HEK293 (cell line): ENCODE results near the gene SCYL1.

ENCODE experiments used
- CTCF ChIA-PET: fragments of 350-600 bp; formaldehyde crosslinking; extraction: SDS; loops from one replicate; lab custom pipeline; 2021; ENCODE audit warnings: antibody characterized with exemption; lab: Yijun Ruan, JAX
- POLR2A ChIA-PET: fragments of 300-600 bp; formaldehyde crosslinking; extraction: SDS; loops from one replicate; lab custom pipeline; 2020; ENCODE audit warnings: antibody characterized with exemption, inconsistent platforms; lab: Yijun Ruan, JAX
- H3K27ac ChIP-seq: fragments of 200-500 bp; sonication (Bioruptor generic); 2 replicates; pipeline ENCODE4 v1.5.1; 2014; ENCODE audit warnings: low read depth, low read length, control low read depth, inconsistent platforms; ENCODE audit errors: extremely low read depth
- H3K36me3 ChIP-seq, 2 experiments: fragments of 200-500 bp in 1 of 2; sonication (Bioruptor generic) in 1 of 2; 1 replicate in 1 of 2; 2 replicates in 1 of 2; pipeline ENCODE4 v1.5.1; 2014 to 2017; ENCODE audit warnings: inconsistent platforms in 2 of 2, low read length in 2 of 2; ENCODE audit not compliant: control insufficient read depth in 2 of 2, insufficient read depth in 1 of 2
- H3K4me1 ChIP-seq: fragments of 200-500 bp; sonication (Bioruptor generic); 2 replicates; pipeline ENCODE4 v1.5.1; 2014; ENCODE audit warnings: mild to moderate bottlenecking, low read length, inconsistent platforms; ENCODE audit not compliant: control insufficient read depth, insufficient read depth
- H3K4me3 ChIP-seq: 2 replicates; pipeline ENCODE4 v1.5.1; 2011; ENCODE audit warnings: low read depth, mild to moderate bottlenecking, control low read depth, low read length, moderate library complexity
- H3K9me3 ChIP-seq: fragments of 200-500 bp; sonication (Bioruptor generic); 2 replicates; pipeline ENCODE4 v1.5.1; 2014; ENCODE audit warnings: low read depth, low read length, inconsistent platforms; ENCODE audit not compliant: control insufficient read depth, insufficient read depth
- EGR2 ChIP-seq: fragments of 450-650 bp; formaldehyde crosslinking; IDR thresholded peaks from 2 replicates; pipeline ENCODE4 v1.5.1; 2016; ENCODE audit warnings: low read depth, missing biosample characterization, missing genetic modification characterization
- HIC1 ChIP-seq: fragments of 450-650 bp; formaldehyde crosslinking; IDR thresholded peaks from 2 replicates; pipeline ENCODE4 v1.5.1; 2016; ENCODE audit warnings: missing biosample characterization, missing genetic modification characterization
- KLF1 ChIP-seq: fragments of 450-650 bp; formaldehyde crosslinking; IDR thresholded peaks from 2 replicates; pipeline ENCODE4 v1.5.1; 2016; ENCODE audit warnings: missing biosample characterization, missing genetic modification characterization
- KLF10 ChIP-seq: fragments of 450-650 bp; IDR thresholded peaks from 2 replicates; pipeline ENCODE4 v1.5.1; 2018; ENCODE audit warnings: missing biosample characterization, mild to moderate bottlenecking, missing genetic modification characterization
- KLF17 ChIP-seq: fragments of 450-650 bp; formaldehyde crosslinking; IDR thresholded peaks from 2 replicates; pipeline ENCODE4 v1.5.1; 2016; ENCODE audit warnings: missing biosample characterization, missing genetic modification characterization
- KLF7 ChIP-seq: fragments of 450-650 bp; formaldehyde crosslinking; IDR thresholded peaks from 2 replicates; pipeline ENCODE4 v1.5.1; 2016; ENCODE audit warnings: missing biosample characterization, missing genetic modification characterization, borderline replicate concordance
- PBX3 ChIP-seq: sonication (generic); formaldehyde crosslinking; IDR thresholded peaks from 2 replicates; pipeline ENCODE4 v1.8.1; 2022; ENCODE audit warnings: mild to moderate bottlenecking, moderate library complexity, missing genetic modification reagents
- SP3 ChIP-seq: fragments of 450-650 bp; formaldehyde crosslinking; IDR thresholded peaks from 2 replicates; pipeline ENCODE4 v1.5.1; 2016; ENCODE audit warnings: missing biosample characterization, missing genetic modification characterization
- ZBTB10 ChIP-seq: fragments of 450-650 bp; formaldehyde crosslinking; IDR thresholded peaks from 2 replicates; pipeline ENCODE4 v1.5.1; 2016; ENCODE audit warnings: missing biosample characterization, missing genetic modification characterization
- ZBTB20 ChIP-seq: fragments of 450-650 bp; formaldehyde crosslinking; IDR thresholded peaks from 2 replicates; pipeline ENCODE4 v1.5.1; 2016; ENCODE audit warnings: missing biosample characterization, missing genetic modification characterization
- ZBTB8A ChIP-seq: fragments of 450-650 bp; formaldehyde crosslinking; IDR thresholded peaks from 2 replicates; pipeline ENCODE4 v1.5.1; 2016; ENCODE audit warnings: missing biosample characterization, missing genetic modification characterization
- ZIC2 ChIP-seq: fragments of 450-650 bp; formaldehyde crosslinking; IDR thresholded peaks from 2 replicates; pipeline ENCODE4 v1.5.1; 2016; ENCODE audit warnings: missing biosample characterization, missing genetic modification characterization
- ZNF121 ChIP-seq: fragments of 450-650 bp; formaldehyde crosslinking; IDR thresholded peaks from 2 replicates; pipeline ENCODE4 v1.5.1; 2016; ENCODE audit warnings: missing biosample characterization, missing genetic modification characterization
- ZNF223 ChIP-seq: fragments of 450-650 bp; formaldehyde crosslinking; IDR thresholded peaks from 2 replicates; pipeline ENCODE4 v1.5.1; 2016; ENCODE audit warnings: missing biosample characterization, missing genetic modification characterization
- ZNF23 ChIP-seq: fragments of 450-650 bp; formaldehyde crosslinking; IDR thresholded peaks from 2 replicates; pipeline ENCODE4 v1.5.1; 2016; ENCODE audit warnings: missing biosample characterization, missing genetic modification characterization, borderline replicate concordance
- ZNF24 ChIP-seq: fragments of 450-650 bp; formaldehyde crosslinking; IDR thresholded peaks from 2 replicates; pipeline ENCODE4 v1.5.1; 2016; ENCODE audit warnings: missing biosample characterization, missing genetic modification characterization
- ZNF335 ChIP-seq: fragments of 450-650 bp; formaldehyde crosslinking; conservative IDR thresholded peaks from 2 replicates; pipeline ENCODE4 v1.5.1; 2016; ENCODE audit warnings: missing biosample characterization, missing genetic modification characterization
- ZNF341 ChIP-seq: fragments of 450-650 bp; formaldehyde crosslinking; IDR thresholded peaks from 2 replicates; pipeline ENCODE4; 2016; ENCODE audit warnings: low read depth, missing biosample characterization, missing genetic modification characterization
- ZNF366 ChIP-seq: fragments of 450-650 bp; formaldehyde crosslinking; conservative IDR thresholded peaks from 2 replicates; pipeline ENCODE4 v1.5.1; 2016; ENCODE audit warnings: missing biosample characterization, missing genetic modification characterization
- ZNF37A ChIP-seq: fragments of 450-650 bp; IDR thresholded peaks from 2 replicates; pipeline ENCODE4 v1.5.1; 2018; ENCODE audit warnings: missing biosample characterization, missing genetic modification characterization
- ZNF394 ChIP-seq: fragments of 450-650 bp; formaldehyde crosslinking; IDR thresholded peaks from 2 replicates; pipeline ENCODE4 v1.5.1; 2016; ENCODE audit warnings: missing biosample characterization, missing genetic modification characterization, mild to moderate bottlenecking, moderate library complexity, borderline replicate concordance
- ZNF660 ChIP-seq: fragments of 450-650 bp; IDR thresholded peaks from 2 replicates; pipeline ENCODE4 v1.5.1; 2018; ENCODE audit warnings: missing biosample characterization, mild to moderate bottlenecking, missing genetic modification characterization
- ZNF830 ChIP-seq: fragments of 450-650 bp; IDR thresholded peaks from 2 replicates; pipeline ENCODE4 v1.5.0; 2018; ENCODE audit warnings: missing biosample characterization, missing genetic modification characterization, low read depth, mild to moderate bottlenecking, moderate library complexity
- ZXDB ChIP-seq: fragments of 450-650 bp; formaldehyde crosslinking; IDR thresholded peaks from 2 replicates; pipeline ENCODE4 v1.5.1; 2016; ENCODE audit warnings: missing biosample characterization, missing genetic modification characterization
- TF ChIP-seq, protein P1 (sequence below): fragments of 450-650 bp; formaldehyde crosslinking; IDR thresholded peaks from 2 replicates; pipeline ENCODE4 v1.5.1; 2017; ENCODE audit warnings: missing biosample characterization, missing genetic modification characterization
- TF ChIP-seq, protein P2 (sequence below): fragments of 450-650 bp; formaldehyde crosslinking; IDR thresholded peaks from 2 replicates; pipeline ENCODE4 v1.5.1; 2016; ENCODE audit warnings: missing biosample characterization, missing genetic modification characterization, low read depth

SCYL1 gene

GRCh38 chr11:65477149-65477965 lies 47.5 kb upstream of the SCYL1 start:
- ChIA-PET CTCF (interaction anchor here (0.5 to 4.8 kb wide), 10 partner anchors 8 to 61 kb away, joined by 3 to 20 read pairs (median 4); no protein-coding TSS in a partner anchor), POLR2A (interaction anchor here (0.6 to 9.9 kb wide), 15 partner anchors 9 to 413 kb away, joined by 3 to 560 read pairs (median 5); partner anchors contain the start of genes CCDC85B, MALAT1, NEAT1 and SCYL1)
- peak overlapping the region; percentile 98 for H3K4me3 ChIP-seq
- H3K36me3 ChIP-seq: no peaks in the 10 kb centered on the region
- peak overlapping the region; percentile 93 for H3K27ac ChIP-seq
- no peaks in the 10 kb centered on the region for H3K4me1 ChIP-seq
- no peaks in the 10 kb centered on the region for H3K9me3 ChIP-seq
- TF ChIP-seq ZNF335 (tag by site-specific recombination) (peak; percentile 48), ZNF341 (tag by site-specific recombination) (peak; percentile 60), KLF17 (tag by site-specific recombination) (no peak), KLF10 (tag by site-specific recombination) (peak; percentile 50; the same call in 1 of the 2 replicates), PBX3 (peak; percentile 56; the same call in 1 of the 2 replicates), EGR2 (tag by site-specific recombination) (peak; percentile 41), ZNF23 (tag by site-specific recombination) (no peak), ZBTB20 (peak; percentile 68; the same call in 1 of the 2 replicates), ZNF121 (no peak), ZNF830 (no peak), ZXDB (tag by site-specific recombination) (peak; percentile 78), ZNF394 (peak; percentile 98), ZIC2 (tag by site-specific recombination) (peak; percentile 70), SP3 (tag by site-specific recombination) (peak; percentile 62), ZNF37A (tag by site-specific recombination) (no peak), KLF7 (peak; percentile 65), KLF1 (tag by site-specific recombination) (peak; percentile 71; the same call in 1 of the 2 replicates), ZNF660 (peak; percentile 69; the same call in 1 of the 2 replicates), ZBTB10 (no peak), ZBTB8A (tag by site-specific recombination) (peak; percentile 81), ZNF24 (0 out of 2 replicates have a peak, but pooled peaks have one; percentile 51), HIC1 (tag by site-specific recombination) (peak; percentile 99), ZNF366 (tag by site-specific recombination) (0 out of 2 replicates have a peak, but pooled peaks have one; percentile 23), ZNF223 (no peak)
- TF ChIP-seq, protein P1, sequence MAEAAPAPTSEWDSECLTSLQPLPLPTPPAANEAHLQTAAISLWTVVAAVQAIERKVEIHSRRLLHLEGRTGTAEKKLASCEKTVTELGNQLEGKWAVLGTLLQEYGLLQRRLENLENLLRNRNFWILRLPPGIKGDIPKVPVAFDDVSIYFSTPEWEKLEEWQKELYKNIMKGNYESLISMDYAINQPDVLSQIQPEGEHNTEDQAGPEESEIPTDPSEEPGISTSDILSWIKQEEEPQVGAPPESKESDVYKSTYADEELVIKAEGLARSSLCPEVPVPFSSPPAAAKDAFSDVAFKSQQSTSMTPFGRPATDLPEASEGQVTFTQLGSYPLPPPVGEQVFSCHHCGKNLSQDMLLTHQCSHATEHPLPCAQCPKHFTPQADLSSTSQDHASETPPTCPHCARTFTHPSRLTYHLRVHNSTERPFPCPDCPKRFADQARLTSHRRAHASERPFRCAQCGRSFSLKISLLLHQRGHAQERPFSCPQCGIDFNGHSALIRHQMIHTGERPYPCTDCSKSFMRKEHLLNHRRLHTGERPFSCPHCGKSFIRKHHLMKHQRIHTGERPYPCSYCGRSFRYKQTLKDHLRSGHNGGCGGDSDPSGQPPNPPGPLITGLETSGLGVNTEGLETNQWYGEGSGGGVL (tag by site-specific recombination): peak; percentile 78
- TF ChIP-seq, protein P2, sequence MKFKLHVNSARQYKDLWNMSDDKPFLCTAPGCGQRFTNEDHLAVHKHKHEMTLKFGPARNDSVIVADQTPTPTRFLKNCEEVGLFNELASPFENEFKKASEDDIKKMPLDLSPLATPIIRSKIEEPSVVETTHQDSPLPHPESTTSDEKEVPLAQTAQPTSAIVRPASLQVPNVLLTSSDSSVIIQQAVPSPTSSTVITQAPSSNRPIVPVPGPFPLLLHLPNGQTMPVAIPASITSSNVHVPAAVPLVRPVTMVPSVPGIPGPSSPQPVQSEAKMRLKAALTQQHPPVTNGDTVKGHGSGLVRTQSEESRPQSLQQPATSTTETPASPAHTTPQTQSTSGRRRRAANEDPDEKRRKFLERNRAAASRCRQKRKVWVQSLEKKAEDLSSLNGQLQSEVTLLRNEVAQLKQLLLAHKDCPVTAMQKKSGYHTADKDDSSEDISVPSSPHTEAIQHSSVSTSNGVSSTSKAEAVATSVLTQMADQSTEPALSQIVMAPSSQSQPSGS: no peak
